ENCODE results near the gene NPDC1. TPM values are rescaled to one million over a fixed set of nuclear protein-coding genes. Genes with fewer than 3 reads are reported as not detected.

NPDC1 gene
- total RNA-seq, 4 donors from 2014 or later, result 11.3 to 22.3 (median 19.0) TPM

- Histone ChIP-seq H3K4me1 (peaks cover 5 to 16% of the 10 kb centered on the region in 2 donors), H3K4me3 (no peak overlapping the region), H3K9me3 (no peaks in the 10 kb centered on the region), H3K27ac (no peak overlapping the region), H3K27me3 (no peaks in the 10 kb centered on the region), H3K36me3 (peaks cover 0 to 12% of the 10 kb centered on the region in 2 donors)
- DNase-seq (no peak), ATAC-seq (no peak)
- intact Hi-C loops (cut with DNase I; ENCODE audit: low total_unique reads) (no loop called here), in situ Hi-C loops (cut with MboI; ENCODE audit: low sequenced_read_pairs in 4 of 4) (no loop called here)
- TF ChIP-seq CTCF (IDR thresholded peaks at IDR 0.05 in 4 of 5, conservative IDR thresholded peaks at IDR 0.05 in 1 of 5) (no peak), POLR2A (IDR thresholded peaks at IDR 0.05) (no peak)
Measured at GRCh38 chr9:137040568-137040967, 5.4 kb downstream of the NPDC1 start.

DNA sequence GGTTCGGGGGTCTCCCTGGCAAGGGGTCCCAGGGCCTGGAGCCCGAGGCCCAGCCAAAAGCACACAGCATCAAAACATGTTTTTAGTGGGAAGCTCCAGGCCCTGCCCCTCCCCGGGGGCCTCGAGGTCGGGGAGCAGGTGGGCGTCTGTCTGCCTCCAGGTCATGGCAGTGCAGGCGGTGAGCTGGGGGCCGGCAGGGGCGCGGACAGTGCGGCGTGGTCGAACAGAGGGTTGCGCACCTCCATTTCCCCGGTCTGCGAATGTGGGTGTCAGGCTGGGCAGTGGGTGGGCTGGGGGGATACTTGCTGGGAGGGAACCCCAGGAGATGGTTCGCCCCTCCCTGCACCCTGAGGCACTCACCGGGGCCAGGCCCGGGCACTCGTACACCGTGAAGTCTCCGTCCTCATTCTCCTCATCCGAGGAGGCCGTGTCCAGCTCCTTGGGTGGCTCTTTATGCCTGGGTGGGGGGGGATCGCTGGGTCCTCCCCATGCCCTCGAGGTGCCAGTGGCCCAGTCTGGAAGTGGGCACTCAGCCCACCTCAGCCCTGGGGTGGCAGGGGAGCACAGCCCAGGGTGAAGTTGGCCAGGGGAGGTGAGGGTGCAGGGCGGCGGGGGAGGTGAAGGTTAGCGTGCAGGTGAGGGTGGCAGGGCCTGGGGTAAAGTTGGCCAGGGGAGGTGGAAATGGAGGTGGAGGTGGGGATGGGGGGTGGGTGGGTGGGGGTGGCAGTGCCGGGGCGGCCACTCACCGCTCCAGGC, 6.2 kb downstream of the NPDC1 start:
- Histone ChIP-seq H3K9me3 (no peaks in the 10 kb centered on the region), H3K4me3 (no peak overlapping the region), H3K36me3 (peaks cover 0 to 12% of the 10 kb centered on the region in 2 donors), H3K4me1 (peaks cover 4 to 9% of the 10 kb centered on the region in 2 donors), H3K27me3 (peaks cover 0 to 1% (median 0%) of the 10 kb centered on the region in 3 donors), H3K27ac (no peak overlapping the region)
- ATAC-seq (no peak), DNase-seq (no peak)
- TF ChIP-seq CTCF (IDR thresholded peaks at IDR 0.05 in 4 of 5, conservative IDR thresholded peaks at IDR 0.05 in 1 of 5), result no peak
- no peak for TF ChIP-seq POLR2A (IDR thresholded peaks at IDR 0.05)
- intact Hi-C loops (cut with DNase I; ENCODE audit: low total_unique reads) (no loop called here), in situ Hi-C loops (cut with MboI; ENCODE audit: low sequenced_read_pairs in 4 of 4) (loop anchor here in 3 of 4 donors (5.0 to 10.0 kb wide), 3 partner anchors 95 to 255 kb away; partner anchors contain the start of genes C8G (in 1 of the 3) and FBXW5 (in 1 of the 3))

DNA sequence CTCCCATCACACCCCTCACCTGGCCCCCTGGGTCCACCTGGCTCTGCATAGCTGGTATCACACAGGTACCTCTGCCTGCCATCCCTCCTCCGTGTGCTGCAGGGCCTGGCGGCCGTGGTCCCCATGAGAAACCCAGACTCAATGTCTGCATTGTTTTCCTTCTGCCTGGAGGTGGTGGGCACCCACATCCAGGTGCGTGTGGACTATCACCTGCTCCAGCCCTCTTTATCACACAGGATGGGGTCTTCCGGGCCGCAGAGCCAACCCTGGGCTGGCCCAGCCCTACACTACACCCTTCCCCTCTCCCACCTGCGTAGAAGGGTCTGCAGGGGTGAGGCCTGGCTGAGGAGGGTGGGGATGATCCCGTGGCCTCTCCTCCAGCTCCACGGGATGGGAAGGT, 7.1 kb downstream of the NPDC1 start:
- in situ Hi-C loops (cut with MboI; ENCODE audit: low sequenced_read_pairs in 4 of 4), result loop anchor here in 3 of 4 donors (5.0 to 10.0 kb wide), 3 partner anchors 94 to 254 kb away; partner anchors contain the start of genes C8G (in 1 of the 3) and FBXW5 (in 1 of the 3)
- no peak for ATAC-seq
- intact Hi-C loops (cut with DNase I; ENCODE audit: low total_unique reads), result no loop called here

GRCh38 chr9:137037483-137037882, 8.5 kb downstream of the NPDC1 start:
- ATAC-seq, result no peak
- intact Hi-C loops (cut with DNase I; ENCODE audit: low total_unique reads), result no loop called here
- in situ Hi-C loops (cut with MboI; ENCODE audit: low sequenced_read_pairs in 4 of 4), result loop anchor here in 3 of 4 donors (5.0 to 10.0 kb wide), 3 partner anchors 93 to 253 kb away; partner anchors contain the start of genes C8G (in 1 of the 3) and FBXW5 (in 1 of the 3)

More for the DNA sequence above, 7.1 kb downstream of the NPDC1 start:
- no peak for DNase-seq
- H3K9me3 ChIP-seq, result no peaks in the 10 kb centered on the region
- peaks cover 0 to 12% of the 10 kb centered on the region in 2 donors for H3K36me3 ChIP-seq
- H3K27ac ChIP-seq, result no peak overlapping the region
- H3K4me3 ChIP-seq, result no peak overlapping the region
- peaks cover 2 to 3% of the 10 kb centered on the region in 2 donors for H3K4me1 ChIP-seq
- peaks cover 0 to 6% (median 0%) of the 10 kb centered on the region in 3 donors for H3K27me3 ChIP-seq
- TF ChIP-seq CTCF (IDR thresholded peaks at IDR 0.05 in 4 of 5, conservative IDR thresholded peaks at IDR 0.05 in 1 of 5) (no peak), POLR2A (IDR thresholded peaks at IDR 0.05) (no peak)

More at GRCh38 chr9:137037483-137037882, 8.5 kb downstream of the NPDC1 start:
- Histone ChIP-seq H3K27me3 (peaks cover 0 to 6% (median 0%) of the 10 kb centered on the region in 3 donors), H3K9me3 (no peaks in the 10 kb centered on the region), H3K36me3 (peaks cover 0 to 12% of the 10 kb centered on the region in 2 donors), H3K4me1 (peaks cover 0 to 3% of the 10 kb centered on the region in 2 donors), H3K27ac (no peak overlapping the region), H3K4me3 (no peak overlapping the region)
- DNase-seq, result no peak
- TF ChIP-seq POLR2A (IDR thresholded peaks at IDR 0.05), result no peak
- TF ChIP-seq CTCF (IDR thresholded peaks at IDR 0.05 in 4 of 5, conservative IDR thresholded peaks at IDR 0.05 in 1 of 5), result no peak
